ENCODE measurements around the gene PCDHGA9. TPM values are rescaled to one million over a fixed set of nuclear protein-coding genes. Genes with fewer than 3 reads are reported as not detected.

Gene PCDHGA9
- total and polyA plus RNA-seq, 10 of the 15 experiments (the other 5 are each of a cell fraction or from before 2014, with no cell fraction given) = 0.08 to 0.63 (median 0.29) TPM; not detected in 2

DNA sequence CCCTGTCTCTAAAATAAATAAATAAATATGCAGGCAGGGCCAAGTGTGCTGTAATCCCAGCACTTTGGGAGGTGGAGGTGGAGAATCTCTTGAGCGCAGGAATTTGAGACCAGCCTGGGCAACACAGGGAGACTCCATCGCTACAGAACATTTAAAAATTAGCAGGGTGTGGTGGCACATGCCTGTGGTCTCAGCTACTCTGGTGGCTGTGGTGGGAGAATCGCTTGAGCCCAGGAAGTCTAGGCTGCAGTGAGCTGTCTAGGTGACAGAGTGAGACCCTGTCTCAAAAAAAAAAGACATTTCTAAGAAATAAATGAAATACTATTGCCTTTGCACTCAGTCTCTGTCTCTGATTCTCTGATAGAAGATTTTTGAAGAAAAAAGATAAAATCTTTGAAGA is 9.0 kb downstream of the PCDHGA9 start:
- RAD21 ChIA-PET (ENCODE audit: unreplicated experiment) = interaction anchor here (0.6 kb wide), 1 partner anchor 41 kb away, joined by 3 read pairs; the partner anchor contains the start of gene PCDHGB3

More for the DNA sequence above, 9.0 kb downstream of the PCDHGA9 start:
- ATAC-seq (no peak), FAIRE-seq (no peak), DNase-seq (ENCODE audit: low read depth, low spot score) (no peak)
- no peaks in the 10 kb centered on the region for H3K79me2 ChIP-seq (ENCODE audit: control insufficient read depth, insufficient read depth, low read length)
- ChIA-PET SMC1A (ENCODE audit: uncharacterized antibody, unreplicated experiment) (interaction anchor here (2.9 kb wide), 1 partner anchor 10 kb away, joined by 14 read pairs; the partner anchor contains the start of gene PCDHGA11), POLR2A (no interaction called here), CTCF (interaction anchor here (1.0 to 4.8 kb wide), 5 partner anchors 10 to 102 kb away, joined by 4 to 41 read pairs (median 27); partner anchors contain the start of genes PCDHGA11, PCDHGA12, PCDHGB3 and PCDHGC3)
- H3K36me3 ChIP-seq (ENCODE audit: control insufficient read depth in 2 of 2, insufficient read depth in 2 of 2, low read length in 1 of 2) = no peaks in the 10 kb centered on the region
- no peak overlapping the region for H3K4me3 ChIP-seq
- intact Hi-C loops (cut with micrococcal nuclease; ENCODE audit: unreplicated experiment) (no loop called here), in situ Hi-C loops (cut with MboI) (no loop called here)
- no peak overlapping the region for H3K27ac ChIP-seq (ENCODE audit: control insufficient read depth, insufficient read depth)
- no peaks in the 10 kb centered on the region; the same call in 1 of the 2 replicates for H3K4me1 ChIP-seq (ENCODE audit: control insufficient read depth, insufficient read depth, low read length)
- H4K20me1 ChIP-seq (ENCODE audit: control insufficient read depth, insufficient read depth) = no peaks in the 10 kb centered on the region
- BruUV-seq (replicated peaks) = no TSS peak
- H2AFZ ChIP-seq (ENCODE audit: control insufficient read depth, low read depth, low read length) = no peak overlapping the region
- peaks cover 0 to 1% of the 10 kb centered on the region in 2 experiments; a peak in 1 of 4 replicates for H3K27me3 ChIP-seq (replicated peaks in 1 of 2; ENCODE audit: control insufficient read depth in 2 of 2, insufficient read depth in 2 of 2, low read length in 1 of 2)
- 96% methylated on average over 3 of the region's 3 CpGs for WGBS (ENCODE audit: insufficient coverage, insufficient replicate concordance, low lambda C conversion rate, missing lambda C conversion rate)
- peaks cover 13% of the 10 kb centered on the region; the same call in 2 of the 3 replicates for H3K9me3 ChIP-seq (replicated peaks; ENCODE audit: control insufficient read depth, insufficient read depth, low read length)
- no peak overlapping the region for H3K9ac ChIP-seq (ENCODE audit: control insufficient read depth, insufficient read depth, low read length)
- H3K4me2 ChIP-seq (ENCODE audit: control insufficient read depth, insufficient read depth) = no peak overlapping the region
- TF ChIP-seq RAD51 (IDR thresholded peaks at IDR 0.05) (no peak), NRF1 (conservative IDR thresholded peaks at IDR 0.05; ENCODE audit: low read depth, low read length) (no peak), CBFB (IDR thresholded peaks at IDR 0.05; ENCODE audit: low read depth) (no peak), YY1 (IDR thresholded peaks at IDR 0.05; ENCODE audit: low read depth, low read length) (no peak), CREB1 (IDR thresholded peaks at IDR 0.05; ENCODE audit: low read depth) (no peak), POU2F2 (IDR thresholded peaks at IDR 0.05; ENCODE audit: borderline replicate concordance, low read depth, low read length) (no peak), BMI1 (IDR thresholded peaks at IDR 0.05; ENCODE audit: borderline replicate concordance) (no peak), PAX5 (IDR thresholded peaks at IDR 0.05; ENCODE audit: borderline replicate concordance, low read depth, low read length) (no peak), CHD1 (IDR thresholded peaks at IDR 0.05; ENCODE audit: low read depth, low read length) (no peak), RFX5 (IDR thresholded peaks at IDR 0.05; ENCODE audit: low read depth, low read length) (no peak), RUNX3 (IDR thresholded peaks at IDR 0.05; ENCODE audit: low read length) (no peak), CHD2 (IDR thresholded peaks at IDR 0.05; ENCODE audit: borderline replicate concordance, low read depth, low read length) (no peak), JUND (IDR thresholded peaks at IDR 0.05; ENCODE audit: low read depth, low read length) (no peak), SIX5 (IDR thresholded peaks at IDR 0.05; ENCODE audit: low read depth, low read length, severe bottlenecking) (no peak), ZZZ3 (IDR thresholded peaks at IDR 0.05; ENCODE audit: control insufficient read depth, insufficient read length, low read depth) (no peak)
- TF ChIP-seq, protein P1, sequence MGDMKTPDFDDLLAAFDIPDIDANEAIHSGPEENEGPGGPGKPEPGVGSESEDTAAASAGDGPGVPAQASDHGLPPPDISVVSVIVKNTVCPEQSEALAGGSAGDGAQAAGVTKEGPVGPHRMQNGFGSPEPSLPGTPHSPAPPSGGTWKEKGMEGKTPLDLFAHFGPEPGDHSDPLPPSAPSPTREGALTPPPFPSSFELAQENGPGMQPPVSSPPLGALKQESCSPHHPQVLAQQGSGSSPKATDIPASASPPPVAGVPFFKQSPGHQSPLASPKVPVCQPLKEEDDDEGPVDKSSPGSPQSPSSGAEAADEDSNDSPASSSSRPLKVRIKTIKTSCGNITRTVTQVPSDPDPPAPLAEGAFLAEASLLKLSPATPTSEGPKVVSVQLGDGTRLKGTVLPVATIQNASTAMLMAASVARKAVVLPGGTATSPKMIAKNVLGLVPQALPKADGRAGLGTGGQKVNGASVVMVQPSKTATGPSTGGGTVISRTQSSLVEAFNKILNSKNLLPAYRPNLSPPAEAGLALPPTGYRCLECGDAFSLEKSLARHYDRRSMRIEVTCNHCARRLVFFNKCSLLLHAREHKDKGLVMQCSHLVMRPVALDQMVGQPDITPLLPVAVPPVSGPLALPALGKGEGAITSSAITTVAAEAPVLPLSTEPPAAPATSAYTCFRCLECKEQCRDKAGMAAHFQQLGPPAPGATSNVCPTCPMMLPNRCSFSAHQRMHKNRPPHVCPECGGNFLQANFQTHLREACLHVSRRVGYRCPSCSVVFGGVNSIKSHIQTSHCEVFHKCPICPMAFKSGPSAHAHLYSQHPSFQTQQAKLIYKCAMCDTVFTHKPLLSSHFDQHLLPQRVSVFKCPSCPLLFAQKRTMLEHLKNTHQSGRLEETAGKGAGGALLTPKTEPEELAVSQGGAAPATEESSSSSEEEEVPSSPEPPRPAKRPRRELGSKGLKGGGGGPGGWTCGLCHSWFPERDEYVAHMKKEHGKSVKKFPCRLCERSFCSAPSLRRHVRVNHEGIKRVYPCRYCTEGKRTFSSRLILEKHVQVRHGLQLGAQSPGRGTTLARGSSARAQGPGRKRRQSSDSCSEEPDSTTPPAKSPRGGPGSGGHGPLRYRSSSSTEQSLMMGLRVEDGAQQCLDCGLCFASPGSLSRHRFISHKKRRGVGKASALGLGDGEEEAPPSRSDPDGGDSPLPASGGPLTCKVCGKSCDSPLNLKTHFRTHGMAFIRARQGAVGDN (IDR thresholded peaks at IDR 0.05) = no peak
- TF ChIP-seq, protein P2, sequence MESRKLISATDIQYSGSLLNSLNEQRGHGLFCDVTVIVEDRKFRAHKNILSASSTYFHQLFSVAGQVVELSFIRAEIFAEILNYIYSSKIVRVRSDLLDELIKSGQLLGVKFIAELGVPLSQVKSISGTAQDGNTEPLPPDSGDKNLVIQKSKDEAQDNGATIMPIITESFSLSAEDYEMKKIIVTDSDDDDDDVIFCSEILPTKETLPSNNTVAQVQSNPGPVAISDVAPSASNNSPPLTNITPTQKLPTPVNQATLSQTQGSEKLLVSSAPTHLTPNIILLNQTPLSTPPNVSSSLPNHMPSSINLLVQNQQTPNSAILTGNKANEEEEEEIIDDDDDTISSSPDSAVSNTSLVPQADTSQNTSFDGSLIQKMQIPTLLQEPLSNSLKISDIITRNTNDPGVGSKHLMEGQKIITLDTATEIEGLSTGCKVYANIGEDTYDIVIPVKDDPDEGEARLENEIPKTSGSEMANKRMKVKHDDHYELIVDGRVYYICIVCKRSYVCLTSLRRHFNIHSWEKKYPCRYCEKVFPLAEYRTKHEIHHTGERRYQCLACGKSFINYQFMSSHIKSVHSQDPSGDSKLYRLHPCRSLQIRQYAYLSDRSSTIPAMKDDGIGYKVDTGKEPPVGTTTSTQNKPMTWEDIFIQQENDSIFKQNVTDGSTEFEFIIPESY (IDR thresholded peaks at IDR 0.05) = no peak
- TF ChIP-seq, protein P3, sequence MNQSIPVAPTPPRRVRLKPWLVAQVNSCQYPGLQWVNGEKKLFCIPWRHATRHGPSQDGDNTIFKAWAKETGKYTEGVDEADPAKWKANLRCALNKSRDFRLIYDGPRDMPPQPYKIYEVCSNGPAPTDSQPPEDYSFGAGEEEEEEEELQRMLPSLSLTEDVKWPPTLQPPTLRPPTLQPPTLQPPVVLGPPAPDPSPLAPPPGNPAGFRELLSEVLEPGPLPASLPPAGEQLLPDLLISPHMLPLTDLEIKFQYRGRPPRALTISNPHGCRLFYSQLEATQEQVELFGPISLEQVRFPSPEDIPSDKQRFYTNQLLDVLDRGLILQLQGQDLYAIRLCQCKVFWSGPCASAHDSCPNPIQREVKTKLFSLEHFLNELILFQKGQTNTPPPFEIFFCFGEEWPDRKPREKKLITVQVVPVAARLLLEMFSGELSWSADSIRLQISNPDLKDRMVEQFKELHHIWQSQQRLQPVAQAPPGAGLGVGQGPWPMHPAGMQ (IDR thresholded peaks at IDR 0.05; ENCODE audit: borderline replicate concordance) = no peak

All from GM12878 (cell line).